ENCODE data around the gene NRTN.
"Not testable (repeated sequence)": the region's sequence is repeated elsewhere in the genome, so short reads cannot be mapped to it uniquely, and the experiment has no call there.

NRTN gene

GRCh38 chr19:5850189-5850588 lies 45.3 kb downstream of the NRTN start:
- peak; percentile 42 for DNase-seq (ENCODE audit: low read depth)
- TF ChIP-seq CTCF (IDR thresholded peaks at IDR 0.05; ENCODE audit: insufficient read depth, low read depth, low read length, missing control alignments), result no peak
- peak overlapping the region; percentile 19 for H3K4me3 ChIP-seq (ENCODE audit: low read length)

- DNase-seq (ENCODE audit: low read depth), result peak; percentile 73
- no peak for TF ChIP-seq CTCF (IDR thresholded peaks at IDR 0.05; ENCODE audit: insufficient read depth, low read depth, low read length, missing control alignments)
- peak overlapping the region; percentile 38 for H3K4me3 ChIP-seq (ENCODE audit: low read length)
These were observed 46.0 kb downstream of the NRTN start for GRCh38 chr19:5850743-5851293.

GRCh38 chr19:5851302-5851701 lies 46.4 kb downstream of the NRTN start, which contains the start of gene FUT3:
TSS of gene FUT3 (minus strand) at chr19:5851449.
- TF ChIP-seq CTCF (IDR thresholded peaks at IDR 0.05; ENCODE audit: insufficient read depth, low read depth, low read length, missing control alignments), result no peak
- H3K4me3 ChIP-seq (ENCODE audit: low read length), result peak within 1 kb of the TSS; percentile 38
- DNase-seq (ENCODE audit: low read depth), result peak; percentile 86

GRCh38 chr19:5854121-5854520 lies 49.3 kb downstream of the NRTN start:
- not testable (repeated sequence) for DNase-seq (ENCODE audit: low read depth); H3K4me3 ChIP-seq (ENCODE audit: low read length)

- not testable (repeated sequence) for DNase-seq (ENCODE audit: low read depth)
These were observed 50.3 kb downstream of the NRTN start for GRCh38 chr19:5855151-5855550.

GRCh38 chr19:5857203-5858081 lies 52.6 kb downstream of the NRTN start:
- no peak overlapping the region for H3K4me3 ChIP-seq (ENCODE audit: low read length)
- no peak for TF ChIP-seq CTCF (IDR thresholded peaks at IDR 0.05; ENCODE audit: insufficient read depth, low read depth, low read length, missing control alignments)
- no peak for DNase-seq (ENCODE audit: low read depth)

More at GRCh38 chr19:5855151-5855550, 50.3 kb downstream of the NRTN start:
- not testable (repeated sequence) for H3K4me3 ChIP-seq (ENCODE audit: low read length)

- no peak for DNase-seq (ENCODE audit: low read depth)
- TF ChIP-seq CTCF (IDR thresholded peaks at IDR 0.05; ENCODE audit: insufficient read depth, low read depth, low read length, missing control alignments), result no peak
- H3K4me3 ChIP-seq (ENCODE audit: low read length), result no peak overlapping the region
These were observed 58.3 kb downstream of the NRTN start for GRCh38 chr19:5863030-5863665.
